Breast epithelium (tissue), 3 donors: Measurements from ENCODE around the gene KCNK2.

Experiments
- CTCF ChIP-seq, 3 donors: fragments of 450-650 bp; IDR thresholded peaks; one replicate each; pipeline ENCODE4 v1.5.1; 2016 to 2017; ENCODE audit warnings: antibody characterized with exemption in 3 of 3, mild to moderate bottlenecking in 3 of 3, moderate library complexity in 3 of 3
- POLR2AphosphoS5 ChIP-seq, 3 donors: sonication (generic); formaldehyde crosslinking; IDR thresholded peaks; one replicate each; pipeline ENCODE4 v1.6.1; 2017; ENCODE audit warnings: antibody characterized with exemption in 3 of 3

GRCh38 chr1:215081661-215082531 lies 641 bp upstream of the KCNK2 start:
- TF ChIP-seq CTCF (IDR thresholded peaks at IDR 0.05) = no peak
- no peak for TF ChIP-seq POLR2AphosphoS5 (IDR thresholded peaks at IDR 0.05)
